GM23248 (cell line): Measurements from ENCODE around the gene ABHD17A.

ENCODE experiments used
- EZH2 ChIP-seq: fragments of 200-600 bp; sonication (generic); IDR thresholded peaks from 2 replicates; pipeline ENCODE4 v1.6.1; 2018; ENCODE audit warnings: antibody characterized with exemption, mild to moderate bottlenecking; ENCODE audit not compliant: insufficient read depth, poor library complexity, severe bottlenecking
- EZH2phosphoT487 ChIP-seq: fragments of 200-600 bp; sonication (generic); IDR thresholded peaks from 2 replicates; pipeline ENCODE4 v1.6.1; 2018; ENCODE audit warnings: antibody characterized with exemption, moderate library complexity, mild to moderate bottlenecking, low read depth; ENCODE audit not compliant: insufficient read depth

DNA sequence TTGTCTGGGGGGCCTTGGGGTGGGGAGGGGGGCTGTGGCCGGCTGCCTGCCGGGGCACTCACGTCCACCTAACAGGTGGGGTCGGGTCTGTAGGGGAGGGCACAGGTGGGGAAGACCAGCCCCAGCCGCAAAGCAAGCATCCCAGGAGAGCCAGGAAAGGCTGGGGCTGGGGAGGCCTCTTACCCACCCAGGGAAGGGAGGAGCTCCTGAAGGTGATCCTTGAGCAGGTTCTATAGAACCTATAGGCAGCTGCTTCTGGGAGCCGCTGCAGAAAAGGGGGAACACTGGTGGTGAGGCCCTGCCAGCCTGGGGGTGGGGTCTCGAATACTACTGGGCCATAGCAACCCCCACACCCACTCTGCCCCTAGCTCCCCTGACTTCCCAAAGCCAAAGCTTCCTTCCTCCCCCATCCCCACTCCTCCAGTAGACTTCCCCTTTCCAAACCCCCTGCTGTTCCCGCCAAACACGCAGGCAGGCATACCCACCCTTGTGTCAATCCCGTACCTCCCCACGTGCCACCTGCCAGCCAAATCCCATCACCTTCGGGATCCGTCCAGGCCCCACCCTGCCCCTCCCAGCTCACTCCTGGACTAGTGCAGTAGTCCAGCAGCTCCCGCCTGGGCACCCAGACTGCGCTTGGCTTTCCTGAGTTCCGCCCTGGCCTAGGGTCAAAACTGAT is 27.5 kb downstream of the ABHD17A start:
- no peak for TF ChIP-seq EZH2phosphoT487
- no peak for TF ChIP-seq EZH2
